Kidney (tissue), 14 donors: ENCODE measurements around the gene ZSWIM6. TPM values are rescaled to one million over a fixed set of nuclear protein-coding genes. Genes with fewer than 3 reads are reported as not detected.

Source experiments
- DNase-seq, 5 donors: peaks; one replicate each; pipeline ENCODE4 v3.0.0-alpha.2; 2013 to 2020
- FAIRE-seq: peaks from 2 replicates; lab custom pipeline; 2012; peaks lifted over from hg19 to GRCh38; lab: Jason Lieb, UNC
- H3K27ac ChIP-seq, 2 donors: one replicate each; pipeline ENCODE4 v1.7.0; 2013; ENCODE audit warnings: low read depth in 2 of 2, low read length in 2 of 2, inconsistent platforms in 1 of 2
- H3K27me3 ChIP-seq: one replicate; pipeline ENCODE4 v1.7.1; 2013; ENCODE audit warnings: low read length, inconsistent platforms; ENCODE audit not compliant: control insufficient read depth, insufficient read depth
- H3K36me3 ChIP-seq, 3 donors: one replicate each; pipeline versions ENCODE4 v1.7.0 to v1.7.1; 2013; ENCODE audit warnings: low read length in 3 of 3, control low read depth in 1 of 3, inconsistent platforms in 1 of 3; ENCODE audit not compliant: insufficient read depth in 3 of 3, control insufficient read depth in 2 of 3
- H3K4me1 ChIP-seq, 3 donors: one replicate each; pipeline versions ENCODE4 v1.7.0 to v1.7.1; 2013; ENCODE audit warnings: low read length in 3 of 3, inconsistent platforms in 1 of 3, low read depth in 1 of 3; ENCODE audit not compliant: control insufficient read depth in 2 of 3, insufficient read depth in 2 of 3
- H3K4me3 ChIP-seq, 3 donors: one replicate each; pipeline versions ENCODE4 v1.7.0 to v1.8.1; 2013; ENCODE audit warnings: low read length in 3 of 3, control low read depth in 1 of 3, inconsistent platforms in 1 of 3
- H3K9ac ChIP-seq, 3 donors: one replicate each; pipeline versions ENCODE4 v1.7.0 to v1.7.1; 2013; ENCODE audit warnings: low read length in 3 of 3, control low read depth in 1 of 3, inconsistent platforms in 1 of 3
- H3K9me3 ChIP-seq, 3 donors: one replicate each; pipeline versions ENCODE4 v1.7.0 to v1.7.1; 2013; ENCODE audit warnings: low read length in 3 of 3, control low read depth in 1 of 3, inconsistent platforms in 1 of 3; ENCODE audit not compliant: control insufficient read depth in 2 of 3, insufficient read depth in 1 of 3
- CTCF ChIP-seq: IDR thresholded peaks from 3 replicates; pipeline ENCODE4 v1.5.1; 2012; ENCODE audit warnings: mild to moderate bottlenecking, moderate library complexity, borderline replicate concordance; ENCODE audit not compliant: insufficient read depth; ENCODE audit errors: extremely low read depth
- intact Hi-C: fragments of 100-400 bp; cut with DNase I; formaldehyde crosslinking; loops from one replicate; pipeline ENCODE4 v1.11.1; 2022
- polyA plus RNA-seq: library from polyadenylated mRNA; stranded (reverse); fragments of 350-450 nt; fragmentation: Illumina TruSeq; extraction: RNeasy Lipid Tissue Mini Kit (QIAGEN cat#74804); gene quantifications from one replicate; pipeline ENCODE4 v1.2.3, GENCODE V29; 2014; ENCODE audit warnings: low read depth, low replicate concordance; ENCODE audit not compliant: insufficient read depth
- total RNA-seq: library from RNA; stranded (reverse); fragmentation: NEBNext Ultra II Directional; extraction: Animal tissue kit (Norgen Biotek cat#: 25700); gene quantifications from one replicate; pipeline ENCODE4 v1.2.1, GENCODE V29; 2021
- donor health status: control.
- donor health status: control.
- donor health status: control.
- donor health status: control.
- donor health status: control.
- donor health status: DM: yes; HTN: yes; CAD: no.
- donor health status: Normal renal cell carcinoma (clear cell type).

The ZSWIM6 gene
- total and polyA plus RNA-seq, 2 donors from 2014 or later = 2.9 to 20.3 TPM

GRCh38 chr5:61330341-61330844, 1.7 kb upstream of the ZSWIM6 start:
- Histone ChIP-seq H3K9ac (peak overlapping the region; percentile 62 to 89 (median 88)), H3K27me3 (no peaks in the 10 kb centered on the region), H3K27ac (peak overlapping the region; percentile 95 to 97), H3K4me3 (peak overlapping the region; percentile 76 to 86 (median 86)), H3K9me3 (no peaks in the 10 kb centered on the region), H3K4me1 (peaks cover 2 to 9% (median 3%) of the 10 kb centered on the region in 3 donors), H3K36me3 (no peaks in the 10 kb centered on the region)
- TF ChIP-seq CTCF = no peak
- DNase-seq = peak; percentile 75 to 90 (median 78)
- intact Hi-C loops = no loop called here
- FAIRE-seq = no peak

- intact Hi-C loops = no loop called here
- Histone ChIP-seq H3K4me3 (peak overlapping the region; percentile 76 to 86 (median 86)), H3K27me3 (no peaks in the 10 kb centered on the region), H3K9me3 (no peaks in the 10 kb centered on the region), H3K36me3 (no peaks in the 10 kb centered on the region), H3K4me1 (peaks cover 2 to 9% (median 3%) of the 10 kb centered on the region in 3 donors), H3K27ac (peak overlapping the region; percentile 95 to 97), H3K9ac (peak overlapping the region; percentile 62 to 89 (median 88))
- FAIRE-seq (no peak), DNase-seq (peak in 4 of 5 donors; percentile 82 to 92 (median 89))
- no peak for TF ChIP-seq CTCF
Measured at GRCh38 chr5:61330845-61331406, 1.1 kb upstream of the ZSWIM6 start.

- H3K4me1 ChIP-seq = peaks cover 2 to 9% (median 3%) of the 10 kb centered on the region in 3 donors
- no peak overlapping the region for H3K9ac ChIP-seq
- no peaks in the 10 kb centered on the region for H3K36me3 ChIP-seq
- H3K27me3 ChIP-seq = no peaks in the 10 kb centered on the region
- FAIRE-seq (no peak), DNase-seq (peak in 3 of 5 donors; percentile 36 to 88 (median 63))
- no peak for TF ChIP-seq CTCF
- peak overlapping the region; percentile 53 to 60 (median 56) for H3K4me3 ChIP-seq
- intact Hi-C loops = no loop called here
- no peaks in the 10 kb centered on the region for H3K9me3 ChIP-seq
- peak overlapping the region; percentile 86 for H3K27ac ChIP-seq
Measured at GRCh38 chr5:61332358-61332749, 296 bp downstream of the ZSWIM6 start.
